Natural killer cell (primary cell): ENCODE results near the gene FMNL1. TPM values are rescaled to one million over a fixed set of nuclear protein-coding genes. Genes with fewer than 3 reads are reported as not detected.

Experiments used
- ATAC-seq, 3 donors: fragments of 150-1000 bp in 2 of 3; fragments of 200-7000 bp in 1 of 3; cut with Tn5 transposase; 1 replicate in 1 of 3; 2 replicates in 2 of 3; pipeline ENCODE4 v1.10.0; 2021; ENCODE audit warnings: mild to moderate bottlenecking in 2 of 3, moderate library complexity in 2 of 3
- DNase-seq, 2 donors: peaks; one replicate each; pipeline versions ENCODE4 v3.0.0 to v3.0.0-alpha.2; 2013 to 2021; ENCODE audit warnings: mixed read lengths in 1 of 2
- H3K27ac ChIP-seq: one replicate; pipeline ENCODE4 v1.5.1; 2013; ENCODE audit warnings: mild to moderate bottlenecking, low read length
- H3K27me3 ChIP-seq: one replicate; pipeline ENCODE4 v1.6.1; 2013; ENCODE audit warnings: low read length; ENCODE audit not compliant: control insufficient read depth, insufficient read depth
- H3K36me3 ChIP-seq: one replicate; pipeline ENCODE4 v1.6.1; 2013; ENCODE audit warnings: low read length; ENCODE audit not compliant: control insufficient read depth, insufficient read depth
- H3K4me1 ChIP-seq: one replicate; pipeline ENCODE4 v1.6.1; 2013; ENCODE audit warnings: low read length; ENCODE audit not compliant: control insufficient read depth, insufficient read depth
- H3K4me3 ChIP-seq: one replicate; pipeline ENCODE4 v1.5.1; 2013; ENCODE audit warnings: low read length
- H3K9me3 ChIP-seq: one replicate; pipeline ENCODE4 v1.6.1; 2013; ENCODE audit warnings: low read length; ENCODE audit not compliant: control insufficient read depth, insufficient read depth
- H3K27ac Mint-ChIP-seq, 2 donors: one replicate each; pipeline ENCODE4 v1.8.0; 2022; ENCODE audit warnings: mild to moderate bottlenecking in 2 of 2, mixed read lengths in 2 of 2, moderate library complexity in 1 of 2
- H3K27me3 Mint-ChIP-seq, 2 donors: one replicate each; pipeline ENCODE4 v1.8.0; 2022; ENCODE audit warnings: low read depth in 2 of 2, mixed read lengths in 2 of 2
- H3K36me3 Mint-ChIP-seq: one replicate; pipeline ENCODE4 v1.8.0; 2022; ENCODE audit warnings: mixed read lengths
- H3K4me1 Mint-ChIP-seq, 2 donors: one replicate each; pipeline ENCODE4 v1.8.0; 2022; ENCODE audit warnings: mixed read lengths in 2 of 2
- H3K4me3 Mint-ChIP-seq: one replicate; pipeline ENCODE4 v1.8.0; 2022; ENCODE audit warnings: mild to moderate bottlenecking, moderate library complexity, mixed read lengths
- H3K9me3 Mint-ChIP-seq, 2 donors: one replicate each; pipeline ENCODE4 v1.8.0; 2022; ENCODE audit warnings: mixed read lengths in 2 of 2
- WGBS: methylation state at CpG from one replicate; pipeline ENCODE4 v1.1.7; 2013; ENCODE audit warnings: missing lambda C conversion rate; ENCODE audit not compliant: insufficient coverage; 5-methylcytosine and 5-hydroxymethylcytosine counted together
- intact Hi-C: fragments of 100-400 bp; cut with micrococcal nuclease; formaldehyde crosslinking; loops from one replicate; pipeline ENCODE4 v1.14.2; 2022
- total RNA-seq, 4 donors: library from RNA; stranded (reverse); fragments of 120-200 nt in 1 of 4; gene quantifications; one replicate each; pipeline versions ENCODE4 v1.2.3 to v1.2.4, GENCODE V29; 2013 to 2022
- TF ChIP-seq, protein P1 (sequence below): fragments of 200-600 bp; IDR thresholded peaks from one replicate; pipeline ENCODE4 v1.8.0; 2022; ENCODE audit warnings: antibody characterized with exemption

FMNL1 gene
- total RNA-seq, 3 donors from 2014 or later (not counting 1 experiment from before 2014, with no cell fraction given), result 741 to 836 (median 752) TPM

DNA sequence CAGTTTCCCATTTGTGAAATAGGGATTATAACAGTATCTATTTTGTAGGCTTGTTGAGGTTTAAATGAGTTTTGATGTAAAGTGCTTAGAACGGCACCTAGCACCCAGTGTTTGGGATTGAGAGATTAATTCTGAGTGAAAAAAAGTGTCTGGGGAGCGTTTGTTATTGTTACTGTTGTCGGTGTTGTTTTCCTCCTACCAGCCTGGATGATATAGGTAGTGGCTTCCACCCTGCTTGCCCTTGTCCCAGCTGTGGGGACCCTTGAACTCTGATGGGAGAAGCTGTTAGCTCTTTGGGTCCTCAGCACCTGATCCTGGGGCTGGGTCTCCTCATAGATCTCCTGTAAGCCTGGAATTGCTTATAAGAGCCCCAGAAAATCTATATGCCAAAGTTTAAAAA is 4.9 kb downstream of the FMNL1 start:
- peak overlapping the region; percentile 94 for H3K27ac ChIP-seq
- H3K27ac Mint-ChIP-seq, result peak overlapping the region; percentile 99
- H3K36me3 ChIP-seq, result peaks cover 6% of the 10 kb centered on the region
- peaks cover 71 to 93% of the 10 kb centered on the region in 2 donors for H3K4me1 Mint-ChIP-seq
- H3K9me3 Mint-ChIP-seq, result no peaks in the 10 kb centered on the region
- WGBS, result 10% methylated on average over 3 of the region's 3 CpGs
- peak overlapping the region; percentile 92 for H3K4me3 ChIP-seq
- DNase-seq (no peak), ATAC-seq (no peak)
- H3K9me3 ChIP-seq, result no peaks in the 10 kb centered on the region
- no peaks in the 10 kb centered on the region for H3K27me3 Mint-ChIP-seq
- TF ChIP-seq, protein P1, sequence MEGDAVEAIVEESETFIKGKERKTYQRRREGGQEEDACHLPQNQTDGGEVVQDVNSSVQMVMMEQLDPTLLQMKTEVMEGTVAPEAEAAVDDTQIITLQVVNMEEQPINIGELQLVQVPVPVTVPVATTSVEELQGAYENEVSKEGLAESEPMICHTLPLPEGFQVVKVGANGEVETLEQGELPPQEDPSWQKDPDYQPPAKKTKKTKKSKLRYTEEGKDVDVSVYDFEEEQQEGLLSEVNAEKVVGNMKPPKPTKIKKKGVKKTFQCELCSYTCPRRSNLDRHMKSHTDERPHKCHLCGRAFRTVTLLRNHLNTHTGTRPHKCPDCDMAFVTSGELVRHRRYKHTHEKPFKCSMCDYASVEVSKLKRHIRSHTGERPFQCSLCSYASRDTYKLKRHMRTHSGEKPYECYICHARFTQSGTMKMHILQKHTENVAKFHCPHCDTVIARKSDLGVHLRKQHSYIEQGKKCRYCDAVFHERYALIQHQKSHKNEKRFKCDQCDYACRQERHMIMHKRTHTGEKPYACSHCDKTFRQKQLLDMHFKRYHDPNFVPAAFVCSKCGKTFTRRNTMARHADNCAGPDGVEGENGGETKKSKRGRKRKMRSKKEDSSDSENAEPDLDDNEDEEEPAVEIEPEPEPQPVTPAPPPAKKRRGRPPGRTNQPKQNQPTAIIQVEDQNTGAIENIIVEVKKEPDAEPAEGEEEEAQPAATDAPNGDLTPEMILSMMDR, result no peak
- intact Hi-C loops, result loop anchor here (2.0 to 10.0 kb wide), 2 partner anchors 90 to 1862 kb away; partner anchors contain the start of gene MAP3K14
- H3K4me3 Mint-ChIP-seq, result peak overlapping the region; percentile 98
- peaks cover 87% of the 10 kb centered on the region for H3K4me1 ChIP-seq
- H3K27me3 ChIP-seq, result no peaks in the 10 kb centered on the region
- H3K36me3 Mint-ChIP-seq, result no peaks in the 10 kb centered on the region

DNA sequence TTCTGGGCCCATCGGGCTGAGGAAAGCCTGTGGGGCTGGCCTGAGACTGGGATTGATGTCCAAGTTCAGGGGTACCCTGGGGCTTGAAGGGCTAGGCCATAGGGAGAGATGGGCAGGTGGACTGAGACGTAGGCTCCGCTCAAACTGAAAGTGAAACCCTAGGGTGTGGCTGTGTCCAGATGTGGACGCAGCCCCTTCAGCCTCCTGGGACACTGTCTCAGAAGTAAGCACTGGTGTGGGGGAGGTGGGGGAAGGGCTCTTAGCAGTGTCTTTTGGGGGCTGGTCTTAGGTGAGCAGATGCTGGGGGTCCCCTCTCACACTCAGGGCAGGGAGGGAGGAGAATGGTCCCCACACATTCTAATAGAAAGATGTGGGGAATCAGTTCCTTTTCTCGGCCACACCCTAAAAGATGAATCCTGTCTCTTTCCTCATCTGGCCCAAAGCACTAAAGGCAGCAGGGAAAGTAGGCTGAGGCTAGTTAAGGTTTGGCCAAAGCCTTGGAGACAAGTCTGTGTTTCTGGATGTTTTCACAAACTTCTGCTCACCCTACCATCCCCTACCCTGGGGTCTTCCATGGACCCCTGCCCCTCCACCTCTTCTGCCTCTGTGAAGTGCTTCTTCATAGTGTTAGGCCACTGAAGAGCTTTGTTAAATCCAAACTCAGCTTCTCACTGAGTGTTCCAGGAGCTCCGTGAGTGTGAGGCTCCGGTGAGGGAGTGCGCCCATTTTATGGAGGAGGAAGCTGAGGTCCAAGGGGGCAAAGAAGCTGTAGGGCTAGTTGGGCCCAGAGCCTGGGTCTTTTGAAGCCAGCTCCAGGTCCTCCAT is 5.6 kb downstream of the FMNL1 start:
- TF ChIP-seq, protein P1, result no peak
- Histone ChIP-seq H3K4me1 (peaks cover 94% of the 10 kb centered on the region), H3K4me3 (peak overlapping the region; percentile 92), H3K9me3 (no peaks in the 10 kb centered on the region), H3K27me3 (no peaks in the 10 kb centered on the region), H3K27ac (peak overlapping the region; percentile 94), H3K36me3 (peaks cover 9% of the 10 kb centered on the region)
- H3K27ac Mint-ChIP-seq, result peak overlapping the region; percentile 99
- ATAC-seq (no peak), DNase-seq (peak; percentile 35 to 61)
- no peaks in the 10 kb centered on the region for H3K36me3 Mint-ChIP-seq
- intact Hi-C loops, result loop anchor here (2.0 to 10.0 kb wide), 2 partner anchors 89 to 1863 kb away; partner anchors contain the start of gene MAP3K14
- no peaks in the 10 kb centered on the region for H3K9me3 Mint-ChIP-seq
- WGBS, result 34% methylated on average over 7 of the region's 8 CpGs
- H3K4me1 Mint-ChIP-seq, result peaks cover 77 to 100% of the 10 kb centered on the region in 2 donors
- no peaks in the 10 kb centered on the region for H3K27me3 Mint-ChIP-seq
- peak overlapping the region; percentile 98 for H3K4me3 Mint-ChIP-seq

DNA sequence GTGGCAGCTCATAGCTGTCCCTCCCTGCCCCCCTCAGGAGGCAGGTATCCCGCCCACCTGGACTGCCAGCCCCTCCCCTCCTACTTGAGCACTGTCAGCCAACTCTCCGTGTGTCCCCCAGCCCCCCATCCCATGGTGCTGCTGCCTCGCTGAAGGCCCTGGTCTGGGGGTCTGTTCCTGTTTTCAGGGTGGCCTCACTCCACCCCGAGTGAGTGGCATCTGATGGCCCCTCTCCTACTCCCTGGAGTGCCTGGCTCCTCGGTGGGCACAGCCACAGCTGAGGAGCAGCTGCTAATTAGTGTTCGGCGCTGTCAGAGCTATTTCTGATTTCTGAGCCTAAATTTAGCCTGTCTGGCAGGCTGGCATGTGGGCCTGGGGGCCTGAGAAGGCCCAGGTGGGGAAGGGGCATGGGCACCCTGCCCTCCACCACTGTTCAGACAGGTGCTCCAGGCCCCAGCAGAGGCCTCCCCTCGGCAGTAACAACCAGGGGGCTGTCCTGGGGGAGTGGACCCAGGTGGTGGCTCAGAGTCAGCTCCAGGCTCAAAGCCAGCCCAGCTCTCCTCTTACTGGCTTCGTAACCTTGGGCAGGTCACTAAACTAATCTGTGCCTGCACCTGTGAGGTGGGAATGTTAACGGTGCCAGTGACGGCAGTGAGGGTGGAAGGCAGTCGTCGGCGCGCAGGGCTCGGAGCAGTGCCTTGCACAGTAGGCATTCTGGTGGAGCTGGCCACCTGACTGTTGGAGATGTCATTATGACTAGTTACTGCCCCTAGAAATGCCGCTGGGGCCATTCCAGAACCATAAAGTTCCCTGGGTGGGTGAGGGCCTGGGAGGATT is 6.5 kb downstream of the FMNL1 start:
- Mint-ChIP-seq H3K27ac (peak overlapping the region; percentile 99), H3K4me1 (peaks cover 77 to 99% of the 10 kb centered on the region in 2 donors), H3K36me3 (no peaks in the 10 kb centered on the region), H3K9me3 (no peaks in the 10 kb centered on the region), H3K4me3 (peak overlapping the region; percentile 98), H3K27me3 (no peaks in the 10 kb centered on the region)
- DNase-seq, result peak; percentile 21 to 59
- Histone ChIP-seq H3K27me3 (no peaks in the 10 kb centered on the region), H3K4me1 (peaks cover 94% of the 10 kb centered on the region), H3K36me3 (peaks cover 17% of the 10 kb centered on the region), H3K4me3 (peak overlapping the region; percentile 92), H3K9me3 (no peaks in the 10 kb centered on the region), H3K27ac (peak overlapping the region; percentile 94)
- intact Hi-C loops, result loop anchor here (2.0 to 10.0 kb wide), 2 partner anchors 89 to 1863 kb away; partner anchors contain the start of gene MAP3K14
- WGBS, result 17% methylated on average over 17 of the region's 17 CpGs
- no peak for ATAC-seq
- TF ChIP-seq, protein P1, result no peak
